Activated T-helper 1 cell treated with Interleukin-2 at 50 U/mL for 16 hours (primary cell): ENCODE data around the gene MBOAT2.
"Not testable (repeated sequence)": the region's sequence is repeated elsewhere in the genome, so short reads cannot be mapped to it uniquely, and the experiment has no call there.

ENCODE experiments used
- DNase-seq: peaks from one replicate; pipeline ENCODE4 v3.0.0-alpha.2; 2020; ENCODE audit warnings: low read depth

MBOAT2 gene

GRCh38 chr2:8993196-8993901, 10.1 kb downstream of the MBOAT2 start:
- DNase-seq, result no peak

- DNase-seq, result no peak
These were observed 10.8 kb downstream of the MBOAT2 start for GRCh38 chr2:8992643-8993042.

GRCh38 chr2:8989536-8990079, 13.9 kb downstream of the MBOAT2 start:
- no peak for DNase-seq

- DNase-seq, result no peak
These were observed 16.1 kb downstream of the MBOAT2 start for GRCh38 chr2:8987410-8987809.

GRCh38 chr2:8986327-8986976, 17.0 kb downstream of the MBOAT2 start:
- no peak for DNase-seq

- no peak for DNase-seq
These were observed 17.7 kb downstream of the MBOAT2 start for GRCh38 chr2:8985561-8986326.

- DNase-seq, result no peak
These were observed 18.6 kb downstream of the MBOAT2 start for GRCh38 chr2:8984855-8985254.

GRCh38 chr2:8984157-8984556, 19.3 kb downstream of the MBOAT2 start:
- DNase-seq, result no peak

GRCh38 chr2:8983571-8983970, 19.9 kb downstream of the MBOAT2 start:
- no peak for DNase-seq

GRCh38 chr2:8981876-8982275, 21.6 kb downstream of the MBOAT2 start:
- no peak for DNase-seq

GRCh38 chr2:8980096-8980495, 23.4 kb downstream of the MBOAT2 start:
- DNase-seq, result no peak

GRCh38 chr2:8977758-8978157, 25.7 kb downstream of the MBOAT2 start:
- no peak for DNase-seq

- DNase-seq, result no peak
These were observed 26.8 kb downstream of the MBOAT2 start for GRCh38 chr2:8976442-8977259.

GRCh38 chr2:8974016-8974415, 29.5 kb downstream of the MBOAT2 start:
- DNase-seq, result no peak

GRCh38 chr2:8973017-8973416, 30.5 kb downstream of the MBOAT2 start:
- DNase-seq, result not testable (repeated sequence)

- not testable (repeated sequence) for DNase-seq
These were observed 30.9 kb downstream of the MBOAT2 start for GRCh38 chr2:8972535-8972934.

- DNase-seq, result not testable (repeated sequence)
These were observed 34.1 kb downstream of the MBOAT2 start for GRCh38 chr2:8969348-8969747.

- DNase-seq, result no peak
These were observed 37.2 kb downstream of the MBOAT2 start for GRCh38 chr2:8966123-8966908.

- DNase-seq, result no peak
These were observed 38.1 kb downstream of the MBOAT2 start for GRCh38 chr2:8965216-8965969.

GRCh38 chr2:8962890-8963289, 40.6 kb downstream of the MBOAT2 start:
- no peak for DNase-seq
